Left lung (tissue), 10 donors: Measurements from ENCODE around the gene PUM1. TPM values are rescaled to one million over a fixed set of nuclear protein-coding genes. Genes with fewer than 3 reads are reported as not detected.

Experiments
- ATAC-seq: fragments of 200-7000 bp; cut with Tn5 transposase; one replicate; pipeline ENCODE4 v1.9.1; 2020; ENCODE audit warnings: moderate library complexity
- DNase-seq, 4 donors: peaks; one replicate each; pipeline ENCODE4 v3.0.0-alpha.2; 2013 to 2020
- H3K27ac ChIP-seq, 2 donors: fragments of 200-600 bp; sonication (generic) in 1 of 2; one replicate each; pipeline versions ENCODE4 v1.5.0 to v1.8.0; 2020 to 2021
- H3K27me3 ChIP-seq, 2 donors: fragments of 200-600 bp; sonication (generic) in 1 of 2; one replicate each; pipeline versions ENCODE4 v1.5.0 to v1.8.0; 2020 to 2021
- H3K36me3 ChIP-seq, 2 donors: fragments of 200-600 bp; sonication (generic) in 1 of 2; one replicate each; pipeline versions ENCODE4 v1.5.0 to v1.8.0; 2020 to 2021
- H3K4me1 ChIP-seq, 2 donors: fragments of 200-600 bp; one replicate each; pipeline ENCODE4 v1.8.0; 2021
- H3K4me3 ChIP-seq, 2 donors: fragments of 200-600 bp; sonication (generic) in 1 of 2; one replicate each; pipeline versions ENCODE4 v1.5.0 to v1.8.0; 2020 to 2021; ENCODE audit warnings: mild to moderate bottlenecking in 1 of 2
- H3K9me3 ChIP-seq, 2 donors: fragments of 200-600 bp; sonication (generic) in 1 of 2; one replicate each; pipeline versions ENCODE4 v1.5.0 to v1.8.0; 2020 to 2021
- CTCF ChIP-seq, 2 donors: fragments of 200-600 bp; sonication (generic) in 1 of 2; IDR thresholded peaks; one replicate each; pipeline versions ENCODE4 v1.5.0 to v1.8.0; 2021; ENCODE audit warnings: antibody characterized with exemption in 2 of 2
- intact Hi-C, 2 donors: fragments of 100-400 bp; cut with DNase I; formaldehyde crosslinking; loops; one replicate each; pipeline versions ENCODE4 v1.11.2 to v1.14.2; 2022
- polyA plus RNA-seq, 6 donors: library from polyadenylated mRNA; unstranded; fragments of 120-200 nt; gene quantifications; one replicate each; pipeline ENCODE4 v1.2.1, GENCODE V29; 2013; ENCODE audit not compliant: insufficient read length in 6 of 6
- total RNA-seq, 2 donors: library from RNA; stranded (reverse); fragmentation: NEBNext Ultra II Directional; extraction: Animal tissue kit (Norgen Biotek cat#: 25700); gene quantifications; one replicate each; pipeline ENCODE4 v1.2.1, GENCODE V29; 2021
- donor health status: DM: no; HTN: yes; CAD: no.
- donor health status: DM: no; HTN: no; CAD: no.

Gene PUM1
- total and polyA plus RNA-seq, 8 donors, result 96.7 to 125 (median 108) TPM

- no peak for TF ChIP-seq CTCF (IDR thresholded peaks at IDR 0.05)
- Histone ChIP-seq H3K4me3 (no peak overlapping the region), H3K9me3 (no peaks in the 10 kb centered on the region), H3K36me3 (no peaks in the 10 kb centered on the region), H3K27me3 (no peaks in the 10 kb centered on the region), H3K27ac (no peak overlapping the region), H3K4me1 (peaks cover 7 to 17% of the 10 kb centered on the region in 2 donors)
- ATAC-seq (no peak), DNase-seq (peak in 1 of 4 donors; percentile 31)
- intact Hi-C loops, result no loop called here
Observed at GRCh38 chr1:30882678-30883388, 182.7 kb downstream of the PUM1 start.

Other genes starting within 250 kb of the PUM1 start
- gene SDC3, start 157.0 kb downstream of the PUM1 start, total RNA-seq, result 10 to 100 TPM; 48.2 to 65.2 TPM
- gene SDC3, start 157.0 kb downstream of the PUM1 start, polyA plus RNA-seq, result 10 to 100 TPM; 29.8 to 50.5 (median 42.7) TPM
- gene NKAIN1, start 174.2 kb upstream of the PUM1 start, total RNA-seq, result not detected
- 1 to 10 TPM; 1.7 to 3.2 (median 2.7) TPM for gene NKAIN1, start 174.2 kb upstream of the PUM1 start, polyA plus RNA-seq
- 10 to 100 TPM; 33.9 to 46.5 TPM for gene SNRNP40, start 231.1 kb upstream of the PUM1 start, total RNA-seq
- 10 to 100 TPM; 65.6 to 78.6 (median 68.9) TPM for gene SNRNP40, start 231.1 kb upstream of the PUM1 start, polyA plus RNA-seq
- gene ZCCHC17, start 231.3 kb upstream of the PUM1 start, total RNA-seq, result 10 to 100 TPM; 20.1 to 23.4 TPM
- 10 to 100 TPM; 41.4 to 51.7 (median 45.4) TPM for gene ZCCHC17, start 231.3 kb upstream of the PUM1 start, polyA plus RNA-seq